Measurements from ENCODE around the gene FAHD2A. TPM values are rescaled to one million over a fixed set of nuclear protein-coding genes. Genes with fewer than 3 reads are reported as not detected.
"Not testable (repeated sequence)": the region's sequence is repeated elsewhere in the genome, so short reads cannot be mapped to it uniquely, and the experiment has no call there.

FAHD2A gene
- total RNA-seq (18.5 TPM), polyA plus RNA-seq (ENCODE audit: insufficient read depth in 1 of 8, insufficient read length in 8 of 8, low replicate concordance in 1 of 8) (10 to 100 TPM; 17.3 to 26.1 (median 21.0) TPM)
- long read RNA-seq, donor 1 = 0 reads
- long read RNA-seq, donor 2 = 0 reads
- long read RNA-seq, donor 3, full-length matches to known transcripts = 4 of 4 reads
- long read RNA-seq, donor 3, partial matches to known transcripts = 0 of 4 reads
- long read RNA-seq, donor 3, other reads (novel, unspliced or antisense) = 0 of 4 reads
- long read RNA-seq, donor 4, full-length matches to known transcripts = 6 of 6 reads
- long read RNA-seq, donor 4, partial matches to known transcripts = 0 of 6 reads
- long read RNA-seq, donor 4, other reads (novel, unspliced or antisense) = 0 of 6 reads
- long read RNA-seq, donor 5, full-length matches to known transcripts = 10 of 10 reads
- long read RNA-seq, donor 5, partial matches to known transcripts = 0 of 10 reads
- long read RNA-seq, donor 5, other reads (novel, unspliced or antisense) = 0 of 10 reads
- long read RNA-seq, donor 6, full-length matches to known transcripts = 7 of 7 reads
- long read RNA-seq, donor 6, partial matches to known transcripts = 0 of 7 reads
- long read RNA-seq, donor 6, other reads (novel, unspliced or antisense) = 0 of 7 reads
- long read RNA-seq, donor 7, full-length matches to known transcripts = 3 of 3 reads
- long read RNA-seq, donor 7, partial matches to known transcripts = 0 of 3 reads
- long read RNA-seq, donor 7, other reads (novel, unspliced or antisense) = 0 of 3 reads
- long read RNA-seq, donor 8, full-length matches to known transcripts = 3 of 3 reads
- long read RNA-seq, donor 8, partial matches to known transcripts = 0 of 3 reads
- long read RNA-seq, donor 8, other reads (novel, unspliced or antisense) = 0 of 3 reads
- long read RNA-seq, donor 9, full-length matches to known transcripts = 1 of 1 reads
- long read RNA-seq, donor 9, partial matches to known transcripts = 0 of 1 reads
- long read RNA-seq, donor 9, other reads (novel, unspliced or antisense) = 0 of 1 reads
- long read RNA-seq, donor 10, full-length matches to known transcripts = 5 of 5 reads
- long read RNA-seq, donor 10, partial matches to known transcripts = 0 of 5 reads
- long read RNA-seq, donor 10, other reads (novel, unspliced or antisense) = 0 of 5 reads
- long read RNA-seq, donor 11, full-length matches to known transcripts = 2 of 2 reads
- long read RNA-seq, donor 11, partial matches to known transcripts = 0 of 2 reads
- long read RNA-seq, donor 11, other reads (novel, unspliced or antisense) = 0 of 2 reads

- Histone ChIP-seq H3K27ac (ENCODE audit: low read length) (peak within 1 kb of the TSS; percentile 92), H3K4me1 (ENCODE audit: control insufficient read depth, insufficient read depth, low read length) (peaks cover 15% of the 10 kb centered on the region), H3K27me3 (ENCODE audit: control insufficient read depth, insufficient read depth, low read length) (no peaks in the 10 kb centered on the region), H3K4me3 (ENCODE audit: low read length) (peak within 1 kb of the TSS; percentile 97), H3K36me3 (ENCODE audit: control insufficient read depth, insufficient read depth, low read length) (no peaks in the 10 kb centered on the region), H3K9me3 (replicated peaks; ENCODE audit: control insufficient read depth, low read depth, low read length) (no peaks in the 10 kb centered on the region)
- peak; percentile 97 for DNase-seq
- WGBS (ENCODE audit: insufficient coverage) = 0% methylated on average over 60 of the region's 64 CpGs
These were observed at the start of gene FAHD2A for GRCh38 chr2:95402370-95403203. FAHD2A (plus strand) TSS chr2:95402708; CDS start chr2:95405559, 2,851 bp downstream.

GRCh38 chr2:95353055-95353575, 49.4 kb upstream of the FAHD2A start:
- WGBS (ENCODE audit: insufficient coverage) = 86% methylated on average over 6 of the region's 10 CpGs
- H3K36me3 ChIP-seq (ENCODE audit: control insufficient read depth, insufficient read depth, low read length) = no peaks in the 10 kb centered on the region
- no peak overlapping the region for H3K27ac ChIP-seq (ENCODE audit: low read length)
- no peak for DNase-seq
- no peaks in the 10 kb centered on the region for H3K27me3 ChIP-seq (ENCODE audit: control insufficient read depth, insufficient read depth, low read length)
- no peak overlapping the region for H3K4me3 ChIP-seq (ENCODE audit: low read length)
- H3K9me3 ChIP-seq (replicated peaks; ENCODE audit: control insufficient read depth, low read depth, low read length) = no peaks in the 10 kb centered on the region
- H3K4me1 ChIP-seq (ENCODE audit: control insufficient read depth, insufficient read depth, low read length) = peaks cover 5% of the 10 kb centered on the region

- WGBS (ENCODE audit: insufficient coverage) = 66% methylated on average over 16 of the region's 22 CpGs
- Histone ChIP-seq H3K4me3 (ENCODE audit: low read length) (no peak overlapping the region), H3K4me1 (ENCODE audit: control insufficient read depth, insufficient read depth, low read length) (peaks cover 7% of the 10 kb centered on the region), H3K9me3 (replicated peaks; ENCODE audit: control insufficient read depth, low read depth, low read length) (no peaks in the 10 kb centered on the region), H3K27ac (ENCODE audit: low read length) (no peak overlapping the region), H3K27me3 (ENCODE audit: control insufficient read depth, insufficient read depth, low read length) (no peaks in the 10 kb centered on the region), H3K36me3 (ENCODE audit: control insufficient read depth, insufficient read depth, low read length) (no peaks in the 10 kb centered on the region)
- no peak for DNase-seq
These were observed 48.7 kb upstream of the FAHD2A start for GRCh38 chr2:95353613-95354468.

- H3K4me3 ChIP-seq (ENCODE audit: low read length) = no peak overlapping the region
- H3K4me1 ChIP-seq (ENCODE audit: control insufficient read depth, insufficient read depth, low read length) = peaks cover 7% of the 10 kb centered on the region
- no peaks in the 10 kb centered on the region for H3K36me3 ChIP-seq (ENCODE audit: control insufficient read depth, insufficient read depth, low read length)
- no peak overlapping the region for H3K27ac ChIP-seq (ENCODE audit: low read length)
- no peak for DNase-seq
- H3K9me3 ChIP-seq (replicated peaks; ENCODE audit: control insufficient read depth, low read depth, low read length) = no peaks in the 10 kb centered on the region
- 86% methylated on average over 4 of the region's 5 CpGs for WGBS (ENCODE audit: insufficient coverage)
- no peaks in the 10 kb centered on the region for H3K27me3 ChIP-seq (ENCODE audit: control insufficient read depth, insufficient read depth, low read length)
These were observed 48.0 kb upstream of the FAHD2A start for GRCh38 chr2:95354469-95354901.

- Histone ChIP-seq H3K27me3 (ENCODE audit: control insufficient read depth, insufficient read depth, low read length) (no peaks in the 10 kb centered on the region), H3K9me3 (replicated peaks; ENCODE audit: control insufficient read depth, low read depth, low read length) (no peaks in the 10 kb centered on the region), H3K27ac (ENCODE audit: low read length) (no peak overlapping the region), H3K4me1 (ENCODE audit: control insufficient read depth, insufficient read depth, low read length) (peaks cover 10% of the 10 kb centered on the region), H3K4me3 (ENCODE audit: low read length) (no peak overlapping the region), H3K36me3 (ENCODE audit: control insufficient read depth, insufficient read depth, low read length) (no peaks in the 10 kb centered on the region)
- WGBS (ENCODE audit: insufficient coverage) = 84% methylated on average over 7 of the region's 8 CpGs
- DNase-seq = no peak
These were observed 47.6 kb upstream of the FAHD2A start for GRCh38 chr2:95354925-95355324.

- not testable (repeated sequence) for H3K9me3 ChIP-seq (replicated peaks; ENCODE audit: control insufficient read depth, low read depth, low read length); H3K27me3 ChIP-seq (ENCODE audit: control insufficient read depth, insufficient read depth, low read length); H3K4me3 ChIP-seq (ENCODE audit: low read length); DNase-seq; H3K27ac ChIP-seq (ENCODE audit: low read length); H3K4me1 ChIP-seq (ENCODE audit: control insufficient read depth, insufficient read depth, low read length); H3K36me3 ChIP-seq (ENCODE audit: control insufficient read depth, insufficient read depth, low read length)
- WGBS (ENCODE audit: insufficient coverage) = no CpG with 5 or more reads among the region's 5 CpGs
These were observed 47.0 kb upstream of the FAHD2A start for GRCh38 chr2:95355486-95355885.

GRCh38 chr2:95356821-95357700, 45.4 kb upstream of the FAHD2A start:
- Histone ChIP-seq H3K9me3 (replicated peaks; ENCODE audit: control insufficient read depth, low read depth, low read length) (no peaks in the 10 kb centered on the region), H3K36me3 (ENCODE audit: control insufficient read depth, insufficient read depth, low read length) (no peaks in the 10 kb centered on the region), H3K4me1 (ENCODE audit: control insufficient read depth, insufficient read depth, low read length) (peaks cover 10% of the 10 kb centered on the region), H3K4me3 (ENCODE audit: low read length) (no peak overlapping the region), H3K27me3 (ENCODE audit: control insufficient read depth, insufficient read depth, low read length) (no peaks in the 10 kb centered on the region), H3K27ac (ENCODE audit: low read length) (no peak overlapping the region)
- 74% methylated on average over 6 of the region's 12 CpGs for WGBS (ENCODE audit: insufficient coverage)
- DNase-seq = no peak

GRCh38 chr2:95357717-95358280, 44.7 kb upstream of the FAHD2A start:
- Histone ChIP-seq H3K4me1 (ENCODE audit: control insufficient read depth, insufficient read depth, low read length) (peaks cover 10% of the 10 kb centered on the region), H3K4me3 (ENCODE audit: low read length) (no peak overlapping the region), H3K27me3 (ENCODE audit: control insufficient read depth, insufficient read depth, low read length) (no peaks in the 10 kb centered on the region), H3K27ac (ENCODE audit: low read length) (no peak overlapping the region), H3K9me3 (replicated peaks; ENCODE audit: control insufficient read depth, low read depth, low read length) (no peaks in the 10 kb centered on the region), H3K36me3 (ENCODE audit: control insufficient read depth, insufficient read depth, low read length) (no peaks in the 10 kb centered on the region)
- WGBS (ENCODE audit: insufficient coverage) = 95% methylated on average over 5 of the region's 6 CpGs
- DNase-seq = no peak

Measured in muscle of leg (tissue), 16 donors.